Activated T-helper 17 cell treated with anti-CD3 and anti-CD28 coated beads, Interleukin-2, amount 50 U/mL, for 72 hours (primary cell): Measurements from ENCODE around the gene DRC7. TPM values are rescaled to one million over a fixed set of nuclear protein-coding genes. Genes with fewer than 3 reads are reported as not detected.

ENCODE experiments used
- ATAC-seq: fragments of 150-1000 bp; cut with Tn5 transposase; replicated peaks from 2 replicates; pipeline ENCODE4 v1.10.0; 2021; ENCODE audit warnings: mild to moderate bottlenecking, moderate library complexity
- H3K27ac Mint-ChIP-seq: one replicate; pipeline ENCODE4 v1.8.0; 2022; ENCODE audit warnings: mixed read lengths
- H3K27me3 Mint-ChIP-seq: one replicate; pipeline ENCODE4 v1.8.0; 2022; ENCODE audit warnings: mixed read lengths
- H3K36me3 Mint-ChIP-seq: one replicate; pipeline ENCODE4 v1.8.0; 2022; ENCODE audit warnings: low read depth, mild to moderate bottlenecking, mixed read lengths
- H3K4me1 Mint-ChIP-seq: one replicate; pipeline ENCODE4 v1.8.0; 2022; ENCODE audit warnings: mixed read lengths
- H3K4me3 Mint-ChIP-seq: one replicate; pipeline ENCODE4 v1.8.0; 2022; ENCODE audit warnings: mild to moderate bottlenecking, mixed read lengths
- H3K9me3 Mint-ChIP-seq: one replicate; pipeline ENCODE4 v1.8.0; 2022; ENCODE audit warnings: mixed read lengths
- total RNA-seq, 2 donors: library from RNA; stranded (reverse); gene quantifications; one replicate each; pipeline ENCODE4 v1.2.3, GENCODE V29; 2022

The DRC7 gene
- total RNA-seq = not detected

DNA sequence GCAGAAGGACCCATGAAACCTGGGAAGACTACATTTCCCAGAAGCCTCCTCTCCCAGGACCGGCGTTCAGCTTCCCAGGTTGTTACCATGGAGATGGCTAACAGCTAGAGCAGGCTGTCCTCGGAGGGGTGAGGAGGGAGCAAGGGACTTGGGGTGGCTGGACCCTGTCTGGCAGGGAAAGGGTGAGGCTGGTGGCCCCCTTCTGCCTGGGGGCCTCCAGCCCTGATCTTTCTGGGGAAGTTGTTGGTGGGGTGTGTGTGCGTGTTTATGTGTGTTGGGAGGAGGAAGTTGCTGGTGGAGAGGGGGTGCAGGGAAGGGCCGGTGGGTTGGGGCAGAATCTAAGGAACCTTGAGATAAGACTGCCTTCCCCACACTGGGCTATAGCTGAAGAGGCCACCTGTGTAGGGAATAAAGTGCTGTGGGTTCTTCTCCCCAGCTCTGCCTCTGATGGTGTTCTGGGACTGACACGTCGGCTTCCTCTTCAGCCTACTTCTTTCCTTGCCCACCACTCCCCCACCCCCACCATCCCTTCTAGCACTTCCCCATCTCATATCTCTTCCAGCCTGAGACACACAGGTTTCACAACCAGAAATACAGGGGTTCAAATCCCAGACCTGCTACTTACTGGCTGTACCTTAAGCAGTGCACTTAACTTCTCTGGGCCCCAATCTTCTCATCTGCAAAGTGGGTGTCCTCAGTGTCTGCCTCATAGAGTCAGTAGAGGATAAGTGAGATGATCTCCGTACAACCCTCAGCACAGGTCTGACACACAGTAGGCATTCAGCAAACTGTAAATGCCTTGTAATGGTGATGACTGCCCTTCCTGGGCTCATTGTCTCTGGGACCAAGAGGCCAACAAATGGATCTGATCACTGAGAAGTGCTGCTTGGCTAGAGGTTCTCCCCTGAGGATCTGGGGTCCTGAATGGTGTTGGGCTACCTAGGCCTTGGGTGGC lies at the start of gene DRC7:
TSS of gene DRC7 (plus strand) at position 82 of the 955 bp plus-strand sequence. CDS start 3,144 bp downstream, outside the sequence.
- H3K36me3 Mint-ChIP-seq = no peaks in the 10 kb centered on the region
- peaks cover 6% of the 10 kb centered on the region for H3K4me1 Mint-ChIP-seq
- no peaks in the 10 kb centered on the region for H3K9me3 Mint-ChIP-seq
- peak; percentile 40 for ATAC-seq
- peak within 1 kb of the TSS; percentile 46 for H3K4me3 Mint-ChIP-seq
- H3K27me3 Mint-ChIP-seq = peaks cover 7% of the 10 kb centered on the region
- peak within 1 kb of the TSS; percentile 80 for H3K27ac Mint-ChIP-seq

GRCh38 chr16:57645169-57645568 lies 49.4 kb upstream of the DRC7 start:
- H3K4me3 Mint-ChIP-seq = no peak overlapping the region
- H3K27ac Mint-ChIP-seq = no peak overlapping the region
- no peaks in the 10 kb centered on the region for H3K27me3 Mint-ChIP-seq
- peaks cover 5% of the 10 kb centered on the region for H3K4me1 Mint-ChIP-seq
- ATAC-seq = no peak
- H3K9me3 Mint-ChIP-seq = no peaks in the 10 kb centered on the region
- no peaks in the 10 kb centered on the region for H3K36me3 Mint-ChIP-seq

DNA sequence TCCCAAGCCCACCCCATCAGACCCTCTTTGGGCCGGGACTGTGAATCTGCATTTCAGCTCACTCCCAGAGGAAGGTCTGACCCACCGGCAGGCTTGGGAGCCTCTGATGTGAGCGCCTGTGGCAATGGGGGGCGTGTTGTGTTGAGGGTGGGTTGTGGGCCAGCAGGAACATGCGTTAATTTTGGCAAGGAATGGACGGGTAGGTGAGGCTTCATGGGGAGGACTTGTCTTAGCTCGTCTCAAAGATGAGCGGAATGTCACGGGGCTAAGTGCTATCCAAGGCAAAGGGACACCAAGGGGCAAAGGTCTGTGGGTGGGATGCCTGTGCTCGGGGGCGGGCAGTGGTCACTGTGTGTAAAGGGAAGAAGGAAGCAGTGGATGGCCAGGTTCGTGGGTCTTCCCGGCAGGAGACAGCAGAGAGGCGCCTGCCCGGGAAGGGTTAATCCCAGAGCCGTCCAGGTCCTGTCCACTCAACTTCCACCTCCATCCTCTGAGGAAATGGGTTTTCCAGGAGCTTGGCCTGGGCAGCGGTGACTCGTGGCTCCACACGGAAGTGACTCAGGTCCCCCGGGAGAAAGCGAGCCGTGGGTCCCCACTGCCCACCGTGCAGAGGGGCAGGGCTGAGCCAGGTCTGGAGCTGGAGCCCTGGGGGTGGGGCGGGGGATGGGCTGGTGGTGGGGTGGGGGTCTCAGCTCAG lies 48.8 kb upstream of the DRC7 start:
- Mint-ChIP-seq H3K36me3 (no peaks in the 10 kb centered on the region), H3K9me3 (no peaks in the 10 kb centered on the region), H3K4me1 (peaks cover 5% of the 10 kb centered on the region), H3K4me3 (no peak overlapping the region), H3K27ac (no peak overlapping the region), H3K27me3 (no peaks in the 10 kb centered on the region)
- ATAC-seq = no peak

- Mint-ChIP-seq H3K36me3 (no peaks in the 10 kb centered on the region), H3K4me1 (peaks cover 7% of the 10 kb centered on the region), H3K9me3 (no peaks in the 10 kb centered on the region), H3K4me3 (no peak overlapping the region), H3K27me3 (no peaks in the 10 kb centered on the region), H3K27ac (no peak overlapping the region)
- ATAC-seq = no peak
Observed at GRCh38 chr16:57646388-57647039, 48.1 kb upstream of the DRC7 start.

DNA sequence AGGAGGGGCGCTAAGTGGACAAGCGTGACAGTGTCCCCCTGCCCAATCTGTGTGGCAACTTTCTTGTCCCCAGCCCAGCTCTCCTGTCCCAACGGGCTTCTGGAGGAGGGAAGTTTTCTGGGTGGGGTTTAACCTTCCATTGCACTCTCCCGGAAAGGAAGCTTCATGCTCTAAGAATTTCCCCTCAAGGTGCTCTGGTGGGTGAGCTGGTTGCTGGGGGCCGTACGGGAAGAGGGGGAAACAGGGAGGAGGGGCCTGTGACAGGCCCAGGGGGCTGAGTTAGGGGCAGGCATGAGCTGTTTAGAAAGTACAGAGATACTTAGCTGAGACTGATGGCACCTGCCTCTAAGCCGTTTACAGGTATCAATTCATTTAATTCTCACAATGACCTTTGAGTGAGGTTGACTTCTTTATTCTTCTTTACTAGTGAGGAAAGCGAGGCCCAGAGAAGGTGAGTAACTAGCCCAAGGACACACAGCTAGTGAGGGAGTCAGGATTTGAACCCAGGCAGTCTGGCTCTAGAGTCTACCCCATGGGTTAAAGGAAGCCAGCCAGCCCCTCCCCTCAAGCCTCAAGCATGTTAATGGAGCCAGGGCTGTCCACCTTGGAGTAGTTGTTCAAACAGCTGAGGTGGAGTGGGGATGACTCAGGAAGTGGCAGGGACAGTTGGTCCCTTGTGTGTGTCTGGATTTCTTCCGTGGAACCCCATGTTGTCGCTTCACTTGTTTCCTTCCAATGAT lies 47.3 kb upstream of the DRC7 start:
- Mint-ChIP-seq H3K27ac (peak overlapping the region; percentile 66), H3K27me3 (no peaks in the 10 kb centered on the region), H3K4me3 (peak overlapping the region; percentile 11), H3K36me3 (no peaks in the 10 kb centered on the region), H3K4me1 (peaks cover 15% of the 10 kb centered on the region), H3K9me3 (no peaks in the 10 kb centered on the region)
- ATAC-seq = no peak

GRCh38 chr16:57648125-57648524 lies 46.5 kb upstream of the DRC7 start:
- Mint-ChIP-seq H3K27ac (peak overlapping the region; percentile 66), H3K9me3 (no peaks in the 10 kb centered on the region), H3K4me3 (peak overlapping the region; percentile 11), H3K27me3 (no peaks in the 10 kb centered on the region), H3K36me3 (no peaks in the 10 kb centered on the region), H3K4me1 (peaks cover 15% of the 10 kb centered on the region)
- ATAC-seq = no peak

DNA sequence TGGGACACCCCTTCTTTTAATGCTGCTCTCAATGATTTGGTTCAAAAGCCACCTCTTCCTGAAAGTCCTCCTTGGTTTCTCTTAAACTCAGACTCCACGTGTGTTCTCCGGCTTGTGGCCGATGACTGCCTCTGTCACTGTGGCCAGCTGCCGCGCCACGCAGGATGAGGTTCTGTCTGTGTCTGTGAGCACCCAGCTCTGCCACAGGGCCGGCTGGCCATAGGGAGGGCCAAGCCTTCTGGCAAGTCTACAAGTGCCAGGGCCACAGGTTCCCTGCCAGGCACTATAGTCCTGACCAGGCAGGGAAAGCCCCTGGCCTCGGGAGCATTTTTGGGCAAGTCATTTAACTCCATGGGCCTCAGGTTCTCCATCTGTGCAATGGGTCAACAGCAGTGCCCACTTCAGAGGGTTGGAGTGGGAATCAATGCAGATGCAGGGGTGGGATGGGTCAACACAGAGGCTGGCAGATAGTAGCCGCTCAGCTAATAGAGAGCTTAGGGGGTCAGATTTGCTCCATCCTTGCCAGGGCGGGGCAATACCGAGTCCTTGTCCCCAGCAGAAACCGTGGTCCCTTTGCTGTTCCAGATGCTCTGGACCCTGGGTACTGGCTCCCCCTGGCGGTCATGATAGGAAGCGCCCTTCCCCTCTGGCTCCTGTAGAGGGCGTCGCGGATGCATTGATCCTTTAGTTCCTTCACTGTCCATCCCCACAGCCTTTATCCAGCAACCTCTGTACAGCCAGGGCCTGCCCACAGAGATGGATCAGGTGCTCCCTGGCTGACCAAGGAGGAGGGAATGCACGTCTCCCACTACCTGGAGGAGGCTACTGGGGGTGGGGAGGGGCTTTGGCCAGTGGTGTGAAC lies 45.8 kb upstream of the DRC7 start:
- Mint-ChIP-seq H3K36me3 (no peaks in the 10 kb centered on the region), H3K4me1 (peaks cover 15% of the 10 kb centered on the region), H3K27ac (peak overlapping the region; percentile 66), H3K4me3 (peak overlapping the region; percentile 29), H3K9me3 (no peaks in the 10 kb centered on the region), H3K27me3 (no peaks in the 10 kb centered on the region)
- peak; percentile 85 for ATAC-seq

DNA sequence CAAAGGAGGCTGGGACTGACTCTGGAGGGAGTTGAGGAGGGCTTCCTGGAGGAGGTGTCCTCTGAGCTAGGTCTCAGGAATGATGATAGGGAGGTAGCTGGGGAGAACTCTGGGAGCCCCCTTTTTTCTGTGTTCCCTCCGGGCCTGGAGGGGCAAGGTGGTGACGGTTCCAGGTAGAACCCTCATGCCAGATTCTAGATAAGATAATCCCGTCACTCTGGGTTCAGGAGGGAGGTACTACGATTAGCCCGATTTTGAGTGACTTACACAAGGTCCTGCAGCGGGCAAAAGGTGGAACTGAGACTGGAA lies 45.2 kb upstream of the DRC7 start:
- no peak for ATAC-seq
- Mint-ChIP-seq H3K36me3 (no peaks in the 10 kb centered on the region), H3K4me1 (peaks cover 15% of the 10 kb centered on the region), H3K27ac (peak overlapping the region; percentile 66), H3K4me3 (no peak overlapping the region), H3K27me3 (no peaks in the 10 kb centered on the region), H3K9me3 (no peaks in the 10 kb centered on the region)

DNA sequence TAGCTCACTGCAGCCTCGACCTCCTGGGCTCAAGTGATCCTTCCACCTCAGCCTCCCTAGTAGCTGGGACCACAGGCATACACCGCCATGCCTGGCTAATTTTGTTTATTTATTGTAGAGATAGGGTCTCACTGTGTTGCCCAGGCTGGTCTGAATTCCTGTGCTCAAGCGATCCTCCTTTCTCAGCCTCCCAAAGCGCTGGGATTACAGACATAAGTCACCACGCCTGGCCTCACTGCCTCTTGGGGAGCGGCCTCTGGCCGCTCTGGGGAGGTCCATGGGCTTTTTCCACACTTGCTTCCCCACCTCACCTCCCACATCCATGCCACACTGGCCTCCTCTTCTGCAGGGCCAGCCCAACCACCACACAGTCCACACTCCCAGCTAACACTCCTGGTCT lies 44.8 kb upstream of the DRC7 start:
- H3K36me3 Mint-ChIP-seq = no peaks in the 10 kb centered on the region
- H3K4me1 Mint-ChIP-seq = peaks cover 15% of the 10 kb centered on the region
- H3K27ac Mint-ChIP-seq = no peak overlapping the region
- no peak for ATAC-seq
- no peaks in the 10 kb centered on the region for H3K27me3 Mint-ChIP-seq
- H3K4me3 Mint-ChIP-seq = no peak overlapping the region
- no peaks in the 10 kb centered on the region for H3K9me3 Mint-ChIP-seq

DNA sequence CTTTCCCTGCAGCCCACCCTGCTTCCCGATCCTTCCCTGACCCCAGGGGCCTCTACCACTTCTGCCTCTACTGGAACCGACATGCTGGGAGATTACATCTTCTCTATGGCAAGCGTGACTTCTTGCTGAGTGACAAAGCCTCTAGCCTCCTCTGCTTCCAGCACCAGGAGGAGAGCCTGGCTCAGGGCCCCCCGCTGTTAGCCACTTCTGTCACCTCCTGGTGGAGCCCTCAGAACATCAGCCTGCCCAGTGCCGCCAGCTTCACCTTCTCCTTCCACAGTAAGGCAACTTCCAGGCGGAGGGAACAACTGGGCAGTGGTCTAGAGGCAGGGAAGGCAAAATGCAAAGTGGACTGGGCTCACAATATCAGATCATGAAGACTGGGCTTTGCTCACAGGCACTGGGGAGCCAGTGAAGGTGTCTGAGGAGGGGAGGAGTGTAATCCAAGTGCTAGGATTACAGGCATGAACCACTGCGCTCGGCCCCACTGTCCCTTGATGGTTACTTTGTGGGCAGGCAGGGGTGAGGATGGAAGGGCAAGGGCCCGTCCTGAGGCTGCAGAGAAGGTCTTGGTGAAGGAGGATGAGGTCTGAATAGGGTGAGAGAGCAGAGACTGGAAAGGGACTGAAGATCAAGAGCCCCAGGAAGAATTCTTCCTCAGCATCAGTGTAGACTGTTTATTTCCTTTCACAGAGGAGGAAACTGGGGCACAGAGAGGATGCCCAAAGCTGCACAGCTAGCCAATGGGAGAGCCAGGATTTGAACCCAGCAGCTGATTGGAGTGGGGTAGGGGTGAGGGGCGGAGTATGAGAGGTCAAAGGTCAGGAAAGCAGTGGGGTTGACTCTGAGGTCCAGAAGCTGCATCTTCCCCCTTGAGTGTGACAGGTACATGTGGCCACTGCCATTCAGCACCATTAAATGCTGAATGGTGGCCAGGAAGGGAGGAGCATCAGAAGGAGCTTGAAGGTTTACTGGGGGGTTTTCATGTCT lies 43.0 kb upstream of the DRC7 start:
- ATAC-seq = peak; percentile 43
- Mint-ChIP-seq H3K4me3 (peak overlapping the region; percentile 29), H3K4me1 (peaks cover 19% of the 10 kb centered on the region), H3K27ac (peak overlapping the region; percentile 86), H3K36me3 (no peaks in the 10 kb centered on the region), H3K9me3 (no peaks in the 10 kb centered on the region), H3K27me3 (no peaks in the 10 kb centered on the region)

- ATAC-seq = no peak
- Mint-ChIP-seq H3K4me3 (no peak overlapping the region), H3K36me3 (no peaks in the 10 kb centered on the region), H3K9me3 (no peaks in the 10 kb centered on the region), H3K27me3 (no peaks in the 10 kb centered on the region), H3K27ac (no peak overlapping the region), H3K4me1 (peaks cover 17% of the 10 kb centered on the region)
Observed at GRCh38 chr16:57652695-57653471, 41.7 kb upstream of the DRC7 start.

DNA sequence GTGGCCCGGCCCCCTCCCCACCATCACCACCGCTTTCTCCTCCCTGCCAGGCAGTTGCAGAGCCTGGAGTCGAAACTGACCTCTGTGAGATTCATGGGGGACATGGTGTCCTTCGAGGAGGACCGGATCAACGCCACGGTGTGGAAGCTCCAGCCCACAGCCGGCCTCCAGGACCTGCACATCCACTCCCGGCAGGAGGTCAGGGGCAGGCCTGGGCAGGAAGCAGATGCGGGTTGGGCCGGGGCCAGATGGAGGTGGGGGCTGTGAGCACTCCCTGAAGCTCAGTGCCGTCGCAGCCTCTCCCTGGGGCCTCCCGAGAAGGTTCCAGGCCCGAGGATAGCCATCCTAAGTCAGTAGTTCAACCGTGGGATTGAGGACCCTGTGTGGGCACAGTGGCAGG lies 40.7 kb upstream of the DRC7 start:
- no peaks in the 10 kb centered on the region for H3K36me3 Mint-ChIP-seq
- ATAC-seq = no peak
- no peaks in the 10 kb centered on the region for H3K9me3 Mint-ChIP-seq
- no peak overlapping the region for H3K4me3 Mint-ChIP-seq
- no peaks in the 10 kb centered on the region for H3K27me3 Mint-ChIP-seq
- peaks cover 17% of the 10 kb centered on the region for H3K4me1 Mint-ChIP-seq
- peak overlapping the region; percentile 74 for H3K27ac Mint-ChIP-seq
